ENCODE results near the gene BBS9. TPM values are rescaled to one million over a fixed set of nuclear protein-coding genes. Genes with fewer than 3 reads are reported as not detected.

BBS9 gene
- total and polyA plus RNA-seq, 8 donors: 2.6 to 10.8 (median 6.0) TPM

- no peak overlapping the region for H3K27ac ChIP-seq
- 97 to 99% methylated on average over 3 of the region's 3 CpGs for WGBS, 2 donors
- no peak for ATAC-seq
Observed at GRCh38 chr7:33193308-33193864, 64.0 kb downstream of the BBS9 start.

DNA sequence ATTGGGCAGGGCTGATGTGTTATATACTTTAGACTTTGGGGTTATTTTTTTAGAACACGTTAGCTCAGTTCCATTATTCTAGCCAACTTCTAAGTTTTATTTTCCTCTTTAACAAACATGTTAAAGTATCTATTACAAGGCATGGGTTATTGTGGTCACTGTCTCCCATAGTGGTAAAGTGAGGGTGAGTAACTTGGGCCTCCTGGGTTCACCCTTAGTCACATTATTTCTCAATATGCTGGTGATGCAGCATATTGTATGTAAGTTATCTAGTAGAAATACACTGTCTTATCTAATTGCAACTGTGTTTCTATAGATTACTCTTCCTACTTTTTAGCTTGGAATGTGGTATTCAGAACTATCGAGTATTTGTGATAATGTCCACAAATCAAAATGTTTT is 65.9 kb downstream of the BBS9 start:
- WGBS, 2 donors: 89 to 94% methylated on average over 2 of the region's 2 CpGs
- H3K36me3 ChIP-seq: no peaks in the 10 kb centered on the region

More at GRCh38 chr7:33193308-33193864, 64.0 kb downstream of the BBS9 start:
- DNase-seq: no peak
- TF ChIP-seq CTCF (IDR thresholded peaks at IDR 0.05): no peak
- Histone ChIP-seq H3K9me3 (no peaks in the 10 kb centered on the region), H3K4me3 (no peak overlapping the region), H3K4me1 (no peaks in the 10 kb centered on the region), H3K27me3 (peaks cover 0 to 4% (median 0%) of the 10 kb centered on the region in 4 donors), H3K36me3 (no peaks in the 10 kb centered on the region)
- intact Hi-C loops (cut with DNase I): no loop called here
- FAIRE-seq: no peak

GRCh38 chr7:33196221-33196620 is 66.9 kb downstream of the BBS9 start:
- H3K27ac ChIP-seq: no peak overlapping the region
- no peaks in the 10 kb centered on the region for H3K9me3 ChIP-seq
- DNase-seq: no peak
- no peak for FAIRE-seq
- WGBS, 2 donors: 64 to 68% methylated on average over 2 of the region's 2 CpGs
- H3K4me1 ChIP-seq: no peaks in the 10 kb centered on the region
- H3K27me3 ChIP-seq: peaks cover 0 to 4% (median 0%) of the 10 kb centered on the region in 4 donors
- TF ChIP-seq CTCF (IDR thresholded peaks at IDR 0.05): no peak
- H3K36me3 ChIP-seq: no peaks in the 10 kb centered on the region
- no peak for ATAC-seq
- no peak overlapping the region for H3K4me3 ChIP-seq
- intact Hi-C loops (cut with DNase I): no loop called here

More for the DNA sequence above, 65.9 kb downstream of the BBS9 start:
- no peak for FAIRE-seq
- Histone ChIP-seq H3K4me3 (no peak overlapping the region), H3K4me1 (no peaks in the 10 kb centered on the region), H3K9me3 (no peaks in the 10 kb centered on the region), H3K27ac (no peak overlapping the region), H3K27me3 (peaks cover 0 to 4% (median 0%) of the 10 kb centered on the region in 4 donors)
- no peak for TF ChIP-seq CTCF (IDR thresholded peaks at IDR 0.05)
- no peak for DNase-seq
- intact Hi-C loops (cut with DNase I): no loop called here
- no peak for ATAC-seq

GRCh38 chr7:33200282-33200681 is 70.9 kb downstream of the BBS9 start:
- DNase-seq (no peak), ATAC-seq (no peak), FAIRE-seq (peak; percentile 54)
- no peak overlapping the region for H3K27ac ChIP-seq
- no peak overlapping the region for H3K4me3 ChIP-seq
- 94 to 95% methylated on average over 1 of the region's 1 CpG for WGBS, 2 donors
- intact Hi-C loops (cut with DNase I): no loop called here
- TF ChIP-seq CTCF (IDR thresholded peaks at IDR 0.05): no peak
- peaks cover 0 to 4% (median 0%) of the 10 kb centered on the region in 4 donors for H3K27me3 ChIP-seq
- H3K4me1 ChIP-seq: no peaks in the 10 kb centered on the region
- no peaks in the 10 kb centered on the region for H3K36me3 ChIP-seq
- no peaks in the 10 kb centered on the region for H3K9me3 ChIP-seq

- no peaks in the 10 kb centered on the region for H3K9me3 ChIP-seq
- intact Hi-C loops (cut with DNase I): no loop called here
- no peak for TF ChIP-seq CTCF (IDR thresholded peaks at IDR 0.05)
- no peak for DNase-seq
- ATAC-seq: no peak
- H3K4me1 ChIP-seq: no peaks in the 10 kb centered on the region
- 97% methylated on average over 2 of the region's 2 CpGs for WGBS, 2 donors
- no peak for FAIRE-seq
- H3K4me3 ChIP-seq: no peak overlapping the region
- H3K27ac ChIP-seq: no peak overlapping the region
- peaks cover 0 to 4% (median 0%) of the 10 kb centered on the region in 4 donors for H3K27me3 ChIP-seq
- H3K36me3 ChIP-seq: no peaks in the 10 kb centered on the region
Observed at GRCh38 chr7:33201821-33202220, 72.5 kb downstream of the BBS9 start.

Data from pancreas (tissue), 10 donors.